Osteocyte (in vitro differentiated cells): Measurements from ENCODE around the gene KRTAP10-6. TPM values are rescaled to one million over a fixed set of nuclear protein-coding genes. Genes with fewer than 3 reads are reported as not detected.
"Not testable (repeated sequence)": the region's sequence is repeated elsewhere in the genome, so short reads cannot be mapped to it uniquely, and the experiment has no call there.

Experiments
- DNase-seq: peaks from one replicate; pipeline ENCODE4 v3.0.0; 2021; ENCODE audit warnings: mixed read lengths; ENCODE audit not compliant: unreplicated experiment; ENCODE audit errors: extremely low spot score
- H3K27ac Mint-ChIP-seq: one replicate; pipeline ENCODE4 v1.8.0; 2021; ENCODE audit warnings: mild to moderate bottlenecking, mixed read lengths; ENCODE audit not compliant: unreplicated experiment
- H3K27me3 Mint-ChIP-seq: one replicate; pipeline ENCODE4 v1.8.0; 2021; ENCODE audit warnings: mixed read lengths; ENCODE audit not compliant: unreplicated experiment
- H3K36me3 Mint-ChIP-seq: one replicate; pipeline ENCODE4 v1.8.0; 2021; ENCODE audit warnings: mixed read lengths; ENCODE audit not compliant: unreplicated experiment
- H3K4me1 Mint-ChIP-seq: one replicate; pipeline ENCODE4 v1.8.0; 2021; ENCODE audit warnings: mixed read lengths; ENCODE audit not compliant: unreplicated experiment
- H3K4me3 Mint-ChIP-seq: one replicate; pipeline ENCODE4 v1.8.0; 2021; ENCODE audit warnings: mild to moderate bottlenecking, moderate library complexity, mixed read lengths; ENCODE audit not compliant: unreplicated experiment
- H3K9me3 Mint-ChIP-seq: one replicate; pipeline ENCODE4 v1.8.0; 2021; ENCODE audit warnings: mixed read lengths; ENCODE audit not compliant: unreplicated experiment
- CTCF ChIP-seq: fragments of 200-600 bp; sonication (generic); IDR thresholded peaks from 2 replicates; pipeline ENCODE4 v1.5.0; 2021; ENCODE audit warnings: antibody characterized with exemption, mild to moderate bottlenecking, moderate library complexity
- total RNA-seq: library from RNA; stranded (reverse); gene quantifications from 2 replicates; pipeline ENCODE4 v1.2.1, GENCODE V29; 2021

KRTAP10-6 gene
- total RNA-seq, 1 donor from 2014 or later, result not detected

GRCh38 chr21:44551340-44551961 lies 40.9 kb downstream of the KRTAP10-6 start, which contains the start of gene KRTAP10-2:
KRTAP10-2 (minus strand) TSS chr21:44551505; CDS start chr21:44551458, 47 bp downstream.
- H3K27ac Mint-ChIP-seq, result no peak within 1 kb of the TSS
- peaks cover 50% of the 10 kb centered on the region for H3K27me3 Mint-ChIP-seq
- no peak within 1 kb of the TSS for H3K4me3 Mint-ChIP-seq
- H3K36me3 Mint-ChIP-seq, result peaks cover 5% of the 10 kb centered on the region
- H3K4me1 Mint-ChIP-seq, result peaks cover 3% of the 10 kb centered on the region
- DNase-seq, result peak; percentile 83
- no peak for TF ChIP-seq CTCF
- peaks cover 10% of the 10 kb centered on the region for H3K9me3 Mint-ChIP-seq

GRCh38 chr21:44550807-44551206 lies 41.5 kb downstream of the KRTAP10-6 start:
- no peak for TF ChIP-seq CTCF
- Mint-ChIP-seq H3K27me3 (peaks cover 47% of the 10 kb centered on the region), H3K27ac (no peak overlapping the region), H3K4me1 (peaks cover 3% of the 10 kb centered on the region), H3K4me3 (no peak overlapping the region), H3K9me3 (peaks cover 10% of the 10 kb centered on the region), H3K36me3 (peaks cover 5% of the 10 kb centered on the region)
- DNase-seq, result no peak

GRCh38 chr21:44550285-44550684 lies 42.0 kb downstream of the KRTAP10-6 start:
- not testable (repeated sequence) for H3K27ac Mint-ChIP-seq, H3K4me1 Mint-ChIP-seq, H3K4me3 Mint-ChIP-seq, H3K36me3 Mint-ChIP-seq
- Mint-ChIP-seq H3K9me3 (peaks cover 16% of the 10 kb centered on the region), H3K27me3 (peaks cover 45% of the 10 kb centered on the region)
- peak; percentile 84 for DNase-seq

GRCh38 chr21:44549525-44550211 lies 42.6 kb downstream of the KRTAP10-6 start:
- DNase-seq, result no peak
- Mint-ChIP-seq H3K4me3 (no peak overlapping the region), H3K9me3 (peaks cover 16% of the 10 kb centered on the region), H3K27me3 (peaks cover 41% of the 10 kb centered on the region), H3K4me1 (peaks cover 3% of the 10 kb centered on the region), H3K36me3 (peaks cover 5% of the 10 kb centered on the region), H3K27ac (no peak overlapping the region)
- TF ChIP-seq CTCF, result no peak

GRCh38 chr21:44548922-44549321 lies 43.4 kb downstream of the KRTAP10-6 start:
- Mint-ChIP-seq H3K27me3 (peaks cover 34% of the 10 kb centered on the region), H3K4me1 (peaks cover 3% of the 10 kb centered on the region), H3K9me3 (peaks cover 16% of the 10 kb centered on the region), H3K36me3 (peaks cover 5% of the 10 kb centered on the region), H3K27ac (no peak overlapping the region), H3K4me3 (no peak overlapping the region)
- DNase-seq, result no peak
- TF ChIP-seq CTCF, result no peak
